ENCODE data around the gene LRRC8E.

- no peak for TF ChIP-seq POLR2AphosphoS5 (IDR thresholded peaks at IDR 0.05)
- TF ChIP-seq CTCF (IDR thresholded peaks at IDR 0.05), result no peak
- TF ChIP-seq POLR2A (IDR thresholded peaks at IDR 0.05), result no peak
- no peak for TF ChIP-seq EP300 (IDR thresholded peaks at IDR 0.05)
These were observed 22.2 kb downstream of the LRRC8E start for GRCh38 chr19:7910321-7911161.

Measured in stomach (tissue), 4 donors.